ENCODE measurements around the gene ACSL1.

ACSL1 gene, protein sequence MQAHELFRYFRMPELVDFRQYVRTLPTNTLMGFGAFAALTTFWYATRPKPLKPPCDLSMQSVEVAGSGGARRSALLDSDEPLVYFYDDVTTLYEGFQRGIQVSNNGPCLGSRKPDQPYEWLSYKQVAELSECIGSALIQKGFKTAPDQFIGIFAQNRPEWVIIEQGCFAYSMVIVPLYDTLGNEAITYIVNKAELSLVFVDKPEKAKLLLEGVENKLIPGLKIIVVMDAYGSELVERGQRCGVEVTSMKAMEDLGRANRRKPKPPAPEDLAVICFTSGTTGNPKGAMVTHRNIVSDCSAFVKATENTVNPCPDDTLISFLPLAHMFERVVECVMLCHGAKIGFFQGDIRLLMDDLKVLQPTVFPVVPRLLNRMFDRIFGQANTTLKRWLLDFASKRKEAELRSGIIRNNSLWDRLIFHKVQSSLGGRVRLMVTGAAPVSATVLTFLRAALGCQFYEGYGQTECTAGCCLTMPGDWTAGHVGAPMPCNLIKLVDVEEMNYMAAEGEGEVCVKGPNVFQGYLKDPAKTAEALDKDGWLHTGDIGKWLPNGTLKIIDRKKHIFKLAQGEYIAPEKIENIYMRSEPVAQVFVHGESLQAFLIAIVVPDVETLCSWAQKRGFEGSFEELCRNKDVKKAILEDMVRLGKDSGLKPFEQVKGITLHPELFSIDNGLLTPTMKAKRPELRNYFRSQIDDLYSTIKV

GRCh38 chr4:184825896-184826690 is at the start of gene ACSL1:
Gene ACSL1 (minus strand): TSS chr4:184825968. CDS start chr4:184803514, 22,454 bp downstream.
- peak; percentile 56 to 64 for DNase-seq (ENCODE audit: low read depth in 2 of 2)

- DNase-seq (ENCODE audit: low read depth in 2 of 2): no peak
These were observed 47.3 kb upstream of the ACSL1 start for GRCh38 chr4:184873054-184873453.

- no peak for DNase-seq (ENCODE audit: low read depth in 2 of 2)
These were observed 45.0 kb upstream of the ACSL1 start for GRCh38 chr4:184870718-184871117.

GRCh38 chr4:184868623-184869022 is 42.9 kb upstream of the ACSL1 start:
- no peak for DNase-seq (ENCODE audit: low read depth in 2 of 2)

GRCh38 chr4:184863916-184864315 is 38.1 kb upstream of the ACSL1 start:
- no peak for DNase-seq (ENCODE audit: low read depth in 2 of 2)

GRCh38 chr4:184861047-184861446 is 35.3 kb upstream of the ACSL1 start:
- DNase-seq (ENCODE audit: low read depth in 2 of 2): no peak

GRCh38 chr4:184860018-184860779 is 34.4 kb upstream of the ACSL1 start:
- no peak for DNase-seq (ENCODE audit: low read depth in 2 of 2)

DNA sequence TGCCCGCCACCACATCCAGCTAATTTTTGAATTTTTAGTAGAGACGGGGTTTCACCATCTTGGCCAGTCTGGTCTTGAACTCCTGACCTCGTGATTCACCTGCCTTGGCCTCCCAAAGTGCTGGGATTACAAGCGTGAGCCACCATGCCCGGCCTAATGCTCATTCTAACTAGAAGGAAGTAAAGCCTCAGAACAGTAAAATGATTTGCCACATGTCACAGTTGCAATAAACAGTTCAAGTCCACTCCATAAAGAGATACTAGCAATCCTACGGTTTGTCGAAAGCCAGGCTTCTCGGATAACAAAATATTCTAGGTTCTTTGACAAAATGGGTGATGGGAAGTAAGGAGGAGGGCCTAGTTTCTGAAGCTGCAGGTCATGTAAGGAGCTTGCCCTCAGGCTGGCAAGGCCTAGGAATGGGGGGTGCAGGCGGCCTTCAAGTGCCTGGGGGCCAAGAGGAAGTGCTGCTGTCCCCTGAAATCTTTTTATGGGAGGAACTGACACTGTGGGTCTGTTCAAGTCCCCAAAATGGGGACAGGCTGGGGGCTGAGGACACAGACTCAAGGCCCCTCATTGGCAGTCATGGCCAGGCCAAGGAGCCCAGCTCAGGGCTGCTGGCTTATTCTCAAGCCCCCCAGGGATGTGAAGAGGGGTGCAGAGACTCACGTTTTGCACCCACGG is 31.8 kb upstream of the ACSL1 start:
- DNase-seq (ENCODE audit: low read depth in 2 of 2): no peak

DNA sequence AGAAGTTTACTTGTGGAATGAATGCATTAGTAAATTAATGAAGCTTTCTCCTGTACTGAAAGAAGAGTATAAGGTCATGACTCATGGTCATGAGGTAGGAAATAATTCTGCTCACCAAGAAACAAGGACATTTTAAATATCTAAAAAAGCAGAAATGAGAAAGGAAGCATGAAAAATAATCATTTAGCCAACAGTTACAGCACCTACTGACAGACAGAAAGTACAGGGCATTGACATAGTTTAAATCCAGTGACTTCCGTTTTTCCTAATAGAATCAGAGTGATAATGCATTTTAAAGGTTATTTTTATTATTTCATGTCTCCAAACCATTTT is 30.5 kb upstream of the ACSL1 start:
- no peak for DNase-seq (ENCODE audit: low read depth in 2 of 2)

GRCh38 chr4:184854673-184855072 is 28.9 kb upstream of the ACSL1 start:
- no peak for DNase-seq (ENCODE audit: low read depth in 2 of 2)

GRCh38 chr4:184853436-184853835 is 27.7 kb upstream of the ACSL1 start:
- no peak for DNase-seq (ENCODE audit: low read depth in 2 of 2)

GRCh38 chr4:184851886-184852285 is 26.1 kb upstream of the ACSL1 start:
- no peak for DNase-seq (ENCODE audit: low read depth in 2 of 2)

GRCh38 chr4:184851200-184851541 is 25.4 kb upstream of the ACSL1 start:
- DNase-seq (ENCODE audit: low read depth in 2 of 2): no peak

DNA sequence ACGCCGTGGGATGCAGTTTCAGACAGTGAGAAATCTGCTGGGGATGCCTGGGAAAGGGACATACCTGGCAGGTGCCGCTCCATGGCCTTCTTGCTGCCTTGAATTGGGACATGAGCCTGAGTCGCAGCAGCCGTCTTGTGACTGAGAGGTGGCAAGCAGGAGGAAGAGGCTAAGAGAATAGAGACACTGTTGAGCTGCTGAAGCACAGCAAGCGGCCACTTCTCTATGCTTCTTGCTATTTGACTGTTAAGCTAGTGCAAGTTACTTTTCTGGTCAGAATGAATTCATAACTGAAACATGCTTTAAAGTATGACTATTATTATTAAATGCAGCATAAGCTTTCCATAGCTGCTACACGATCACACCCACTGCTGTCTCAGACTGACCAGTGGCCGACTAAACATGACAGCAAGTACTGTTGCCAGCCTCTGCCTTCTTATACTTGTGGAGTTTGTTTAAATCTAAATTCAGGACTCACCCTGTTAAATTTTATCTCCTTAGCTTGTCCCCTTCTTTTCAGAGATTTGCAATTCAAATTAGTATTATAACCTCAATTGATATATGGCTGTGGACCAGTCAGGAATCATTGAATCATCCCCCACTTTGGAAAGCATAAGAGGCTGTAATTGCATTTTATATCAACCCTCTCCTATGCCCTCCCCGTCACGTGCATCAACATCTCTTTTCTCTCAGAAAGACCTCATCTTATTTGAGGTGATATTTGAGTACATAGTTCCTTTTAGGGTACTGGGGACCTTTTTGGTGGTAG is 24.8 kb upstream of the ACSL1 start:
- DNase-seq (ENCODE audit: low read depth in 2 of 2): no peak

DNA sequence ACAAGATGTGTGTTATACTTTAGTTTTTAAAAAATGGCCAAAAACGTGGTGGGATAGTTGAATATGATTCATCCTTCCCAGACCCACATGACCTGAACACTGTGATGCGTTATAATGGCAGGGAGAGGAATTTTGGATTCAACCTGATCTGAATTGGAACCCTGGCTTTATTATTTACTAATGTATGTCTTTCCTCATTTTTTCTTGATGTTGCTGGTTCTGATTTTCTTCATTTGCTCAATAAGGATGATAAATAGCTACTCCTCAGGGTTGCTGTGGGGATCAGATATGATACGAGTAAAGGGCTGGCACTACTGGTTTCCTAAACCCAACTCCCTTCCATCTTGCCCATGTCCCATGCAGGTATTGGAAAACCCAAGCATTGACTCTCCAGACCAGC is 24.2 kb upstream of the ACSL1 start:
- DNase-seq (ENCODE audit: low read depth in 2 of 2): no peak

GRCh38 chr4:184849185-184849584 is 23.4 kb upstream of the ACSL1 start:
- DNase-seq (ENCODE audit: low read depth in 2 of 2): no peak

DNA sequence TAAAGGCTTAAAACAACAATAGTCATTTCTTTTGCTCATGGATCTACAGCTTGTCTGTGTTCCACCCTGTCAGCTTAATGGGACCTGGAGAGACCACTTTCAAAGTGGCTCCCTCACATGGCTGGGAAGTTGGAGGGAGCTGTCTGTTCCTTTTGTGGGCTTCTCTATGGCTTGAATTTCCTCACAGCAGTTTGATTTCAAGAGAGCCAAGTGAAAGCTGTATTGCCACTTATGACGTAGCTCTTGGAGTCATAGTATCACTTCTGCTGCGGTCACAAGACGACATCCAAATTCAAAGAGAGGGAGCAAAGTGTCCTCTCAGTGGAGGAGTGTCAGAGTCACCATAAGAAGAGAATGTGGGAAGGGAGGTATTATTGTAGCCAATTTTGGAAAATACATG is 22.7 kb upstream of the ACSL1 start:
- DNase-seq (ENCODE audit: low read depth in 2 of 2): no peak

GRCh38 chr4:184846531-184846930 is 20.8 kb upstream of the ACSL1 start:
- no peak for DNase-seq (ENCODE audit: low read depth in 2 of 2)

- no peak for DNase-seq (ENCODE audit: low read depth in 2 of 2)
These were observed 19.7 kb upstream of the ACSL1 start for GRCh38 chr4:184845367-184846021.

- no peak for DNase-seq (ENCODE audit: low read depth in 2 of 2)
These were observed 19.0 kb upstream of the ACSL1 start for GRCh38 chr4:184844742-184845141.
